Central memory CD8-positive, alpha-beta T cell (primary cell): Measurements from ENCODE around the gene BICD1.

Source experiments
- ATAC-seq: fragments of 150-1000 bp; cut with Tn5 transposase; replicated peaks from 2 replicates; pipeline ENCODE4 v1.10.0; 2022; ENCODE audit warnings: mild to moderate bottlenecking, moderate FRiP score, moderate number of reproducible peaks; ENCODE audit not compliant: poor library complexity, severe bottlenecking; ENCODE audit errors: extremely low read depth
- DNase-seq, 2 donors: peaks; one replicate each; pipeline ENCODE4 v3.0.0; 2021; ENCODE audit warnings: low spot score in 2 of 2
- H3K27ac Mint-ChIP-seq: one replicate; pipeline ENCODE4 v1.8.0; 2022; ENCODE audit warnings: low read depth, mild to moderate bottlenecking, moderate library complexity, mixed read lengths
- H3K27me3 Mint-ChIP-seq: one replicate; pipeline ENCODE4 v1.8.0; 2022; ENCODE audit warnings: mixed read lengths
- H3K36me3 Mint-ChIP-seq: one replicate; pipeline ENCODE4 v1.8.0; 2022; ENCODE audit warnings: mild to moderate bottlenecking, moderate library complexity, mixed read lengths; ENCODE audit not compliant: insufficient read depth
- H3K4me1 Mint-ChIP-seq: one replicate; pipeline ENCODE4 v1.8.0; 2022; ENCODE audit warnings: mixed read lengths
- H3K4me3 Mint-ChIP-seq: one replicate; pipeline ENCODE4 v1.8.0; 2022; ENCODE audit warnings: mild to moderate bottlenecking, moderate library complexity, mixed read lengths
- H3K9me3 Mint-ChIP-seq: one replicate; pipeline ENCODE4 v1.8.0; 2022; ENCODE audit warnings: mixed read lengths

The BICD1 gene

GRCh38 chr12:32155961-32156529 lies 49.4 kb downstream of the BICD1 start:
- H3K9me3 Mint-ChIP-seq, result no peaks in the 10 kb centered on the region
- DNase-seq (no peak), ATAC-seq (no peak)
- peaks cover 9% of the 10 kb centered on the region for H3K4me1 Mint-ChIP-seq
- no peaks in the 10 kb centered on the region for H3K27me3 Mint-ChIP-seq
- H3K4me3 Mint-ChIP-seq, result no peak overlapping the region
- H3K36me3 Mint-ChIP-seq, result peaks cover 3% of the 10 kb centered on the region
- no peak overlapping the region for H3K27ac Mint-ChIP-seq

GRCh38 chr12:32158525-32158924 lies 51.9 kb downstream of the BICD1 start:
- Mint-ChIP-seq H3K27ac (no peak overlapping the region), H3K27me3 (no peaks in the 10 kb centered on the region), H3K36me3 (peaks cover 3% of the 10 kb centered on the region), H3K9me3 (no peaks in the 10 kb centered on the region), H3K4me3 (no peak overlapping the region), H3K4me1 (peaks cover 9% of the 10 kb centered on the region)
- DNase-seq, result no peak
- ATAC-seq, result no peak

DNA sequence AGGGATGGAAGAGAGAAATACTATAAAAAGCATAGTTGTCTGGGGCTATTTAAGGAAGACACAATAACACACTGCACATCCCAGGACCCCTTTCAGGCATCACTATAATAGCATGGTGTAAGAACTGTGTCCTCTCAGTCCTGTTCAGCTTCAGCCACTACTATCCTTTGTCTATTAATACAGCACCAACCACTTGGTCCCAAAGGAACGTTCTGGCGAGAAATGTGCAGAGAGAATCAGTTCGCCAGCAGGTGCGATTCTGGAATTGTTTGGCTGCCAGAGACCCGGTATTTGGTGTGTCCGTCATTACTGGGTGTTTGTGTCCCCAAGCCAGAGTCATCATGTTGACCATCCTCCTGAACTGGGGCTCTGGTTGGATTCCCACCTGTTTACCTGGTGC lies 52.7 kb downstream of the BICD1 start:
- no peak for DNase-seq
- Mint-ChIP-seq H3K36me3 (peaks cover 3% of the 10 kb centered on the region), H3K4me1 (peaks cover 9% of the 10 kb centered on the region), H3K27me3 (no peaks in the 10 kb centered on the region), H3K27ac (peak overlapping the region; percentile 56), H3K4me3 (no peak overlapping the region), H3K9me3 (no peaks in the 10 kb centered on the region)
- no peak for ATAC-seq

- peak overlapping the region; percentile 56 for H3K27ac Mint-ChIP-seq
- no peaks in the 10 kb centered on the region for H3K27me3 Mint-ChIP-seq
- H3K4me3 Mint-ChIP-seq, result no peak overlapping the region
- no peaks in the 10 kb centered on the region for H3K9me3 Mint-ChIP-seq
- ATAC-seq (peak; percentile 92), DNase-seq (no peak)
- peaks cover 9% of the 10 kb centered on the region for H3K4me1 Mint-ChIP-seq
- H3K36me3 Mint-ChIP-seq, result peaks cover 4% of the 10 kb centered on the region
These were observed 53.3 kb downstream of the BICD1 start for GRCh38 chr12:32159925-32160324.

DNA sequence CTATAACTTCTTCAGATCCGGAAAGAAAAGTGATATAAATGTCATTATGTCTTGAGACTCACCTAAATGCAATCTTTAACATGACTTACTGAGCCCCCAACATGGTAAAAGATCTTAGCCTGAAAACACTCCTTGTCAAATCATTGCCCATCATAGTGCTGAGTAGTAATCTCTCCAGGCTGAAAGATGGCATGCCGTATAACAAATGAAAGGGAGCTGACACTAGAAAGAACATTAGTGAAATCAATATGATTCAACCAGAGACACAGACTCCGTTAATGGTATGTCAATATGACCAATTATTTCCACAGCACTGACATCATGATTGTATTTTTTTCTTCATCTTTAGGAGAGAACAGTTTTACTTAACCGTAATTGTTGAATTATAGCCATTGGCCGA lies 54.4 kb downstream of the BICD1 start:
- ATAC-seq (no peak), DNase-seq (no peak)
- Mint-ChIP-seq H3K27me3 (no peaks in the 10 kb centered on the region), H3K4me1 (peaks cover 9% of the 10 kb centered on the region), H3K36me3 (peaks cover 4% of the 10 kb centered on the region), H3K4me3 (no peak overlapping the region), H3K27ac (peak overlapping the region; percentile 56), H3K9me3 (no peaks in the 10 kb centered on the region)

- H3K27ac Mint-ChIP-seq, result no peak overlapping the region
- no peak overlapping the region for H3K4me3 Mint-ChIP-seq
- H3K27me3 Mint-ChIP-seq, result no peaks in the 10 kb centered on the region
- peaks cover 4% of the 10 kb centered on the region for H3K36me3 Mint-ChIP-seq
- H3K4me1 Mint-ChIP-seq, result peaks cover 9% of the 10 kb centered on the region
- ATAC-seq (no peak), DNase-seq (no peak)
- H3K9me3 Mint-ChIP-seq, result no peaks in the 10 kb centered on the region
These were observed 56.9 kb downstream of the BICD1 start for GRCh38 chr12:32163596-32163995.

GRCh38 chr12:32166510-32166909 lies 59.9 kb downstream of the BICD1 start:
- no peaks in the 10 kb centered on the region for H3K4me1 Mint-ChIP-seq
- no peak overlapping the region for H3K4me3 Mint-ChIP-seq
- ATAC-seq, result no peak
- H3K27me3 Mint-ChIP-seq, result no peaks in the 10 kb centered on the region
- no peaks in the 10 kb centered on the region for H3K9me3 Mint-ChIP-seq
- peaks cover 1% of the 10 kb centered on the region for H3K36me3 Mint-ChIP-seq
- H3K27ac Mint-ChIP-seq, result no peak overlapping the region
- DNase-seq, result no peak

- Mint-ChIP-seq H3K27me3 (no peaks in the 10 kb centered on the region), H3K36me3 (no peaks in the 10 kb centered on the region), H3K4me1 (no peaks in the 10 kb centered on the region), H3K27ac (no peak overlapping the region), H3K9me3 (no peaks in the 10 kb centered on the region), H3K4me3 (no peak overlapping the region)
- ATAC-seq (no peak), DNase-seq (no peak)
These were observed 63.9 kb downstream of the BICD1 start for GRCh38 chr12:32170437-32170998.

- Mint-ChIP-seq H3K27ac (no peak overlapping the region), H3K27me3 (no peaks in the 10 kb centered on the region), H3K4me3 (no peak overlapping the region), H3K9me3 (no peaks in the 10 kb centered on the region), H3K36me3 (no peaks in the 10 kb centered on the region), H3K4me1 (no peaks in the 10 kb centered on the region)
- DNase-seq, result no peak
- no peak for ATAC-seq
These were observed 64.6 kb downstream of the BICD1 start for GRCh38 chr12:32171211-32171610.

DNA sequence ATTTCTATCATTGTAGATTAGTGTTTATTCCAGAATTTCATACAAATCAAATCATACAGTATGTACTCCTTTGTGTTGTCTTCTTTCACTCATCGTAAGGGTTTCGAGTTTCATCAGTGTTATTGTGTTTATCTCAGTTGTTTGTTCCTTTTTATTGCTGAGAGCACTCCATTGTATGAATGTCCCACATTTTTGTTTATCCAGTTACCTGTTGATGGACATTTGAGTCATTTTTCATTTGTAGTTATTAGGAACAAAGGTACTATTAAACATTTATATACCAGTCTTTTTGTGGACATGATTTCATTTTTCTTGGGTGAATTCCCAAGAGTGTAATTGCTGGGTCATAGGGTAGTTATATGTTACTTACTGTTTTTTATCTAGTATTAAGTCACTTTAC lies 70.0 kb downstream of the BICD1 start:
- Mint-ChIP-seq H3K9me3 (no peaks in the 10 kb centered on the region), H3K36me3 (no peaks in the 10 kb centered on the region), H3K4me3 (no peak overlapping the region), H3K4me1 (no peaks in the 10 kb centered on the region), H3K27ac (no peak overlapping the region), H3K27me3 (no peaks in the 10 kb centered on the region)
- no peak for DNase-seq
- no peak for ATAC-seq

- no peaks in the 10 kb centered on the region for H3K27me3 Mint-ChIP-seq
These were observed 71.8 kb downstream of the BICD1 start for GRCh38 chr12:32178341-32179010.

GRCh38 chr12:32179011-32179395 lies 72.4 kb downstream of the BICD1 start:
- no peak for DNase-seq
- no peak for ATAC-seq
- Mint-ChIP-seq H3K27ac (no peak overlapping the region), H3K4me3 (no peak overlapping the region), H3K9me3 (no peaks in the 10 kb centered on the region), H3K36me3 (no peaks in the 10 kb centered on the region), H3K27me3 (no peaks in the 10 kb centered on the region), H3K4me1 (no peaks in the 10 kb centered on the region)

More at GRCh38 chr12:32178341-32179010, 71.8 kb downstream of the BICD1 start:
- ATAC-seq, result no peak
- H3K4me1 Mint-ChIP-seq, result no peaks in the 10 kb centered on the region
- H3K4me3 Mint-ChIP-seq, result no peak overlapping the region
- H3K9me3 Mint-ChIP-seq, result no peaks in the 10 kb centered on the region
- H3K36me3 Mint-ChIP-seq, result no peaks in the 10 kb centered on the region
- no peak for DNase-seq
- no peak overlapping the region for H3K27ac Mint-ChIP-seq

DNA sequence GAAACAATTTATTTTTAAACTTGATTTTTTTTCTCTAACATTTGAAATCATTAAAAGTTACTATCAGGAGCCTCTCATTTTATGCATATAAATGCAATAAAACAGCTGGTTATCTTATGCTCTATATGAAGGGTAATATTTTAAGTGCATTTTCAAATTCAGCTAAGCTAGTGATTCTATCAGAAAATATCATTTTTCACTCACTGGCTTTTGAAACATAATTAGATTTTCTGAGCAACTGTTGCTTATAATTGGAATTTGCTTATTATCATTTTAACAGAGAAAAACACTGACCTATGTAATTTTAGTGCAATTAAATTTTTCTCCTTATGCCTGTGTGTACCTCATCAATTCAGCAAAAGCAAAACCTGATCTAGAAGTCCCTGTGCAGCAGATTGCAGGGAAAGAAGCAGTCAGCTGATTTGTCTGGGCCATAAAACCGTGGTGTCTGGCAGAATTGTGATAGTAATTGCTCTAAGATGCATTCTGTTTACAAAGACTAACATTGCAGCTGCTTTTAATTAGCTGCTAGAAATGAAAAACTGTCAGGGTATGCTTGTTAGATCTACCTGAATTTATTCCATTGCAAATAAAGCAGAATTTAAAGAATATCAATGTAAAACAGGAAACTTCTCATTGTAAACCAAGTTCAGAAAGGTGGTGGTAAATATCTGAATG lies 75.0 kb downstream of the BICD1 start:
- DNase-seq, result no peak
- H3K36me3 Mint-ChIP-seq, result peaks cover 2% of the 10 kb centered on the region
- H3K4me3 Mint-ChIP-seq, result no peak overlapping the region

More for the DNA sequence above, 75.0 kb downstream of the BICD1 start:
- ATAC-seq, result no peak
- Mint-ChIP-seq H3K27me3 (no peaks in the 10 kb centered on the region), H3K9me3 (no peaks in the 10 kb centered on the region), H3K4me1 (no peaks in the 10 kb centered on the region), H3K27ac (no peak overlapping the region)
